Kidney (tissue), 14 donors: ENCODE results near the gene PAIP2. TPM values are rescaled to one million over a fixed set of nuclear protein-coding genes. Genes with fewer than 3 reads are reported as not detected.

Experiments
- DNase-seq, 5 donors: peaks; one replicate each; pipeline ENCODE4 v3.0.0-alpha.2; 2013 to 2020
- FAIRE-seq: peaks from 2 replicates; lab custom pipeline; 2012; peaks lifted over from hg19 to GRCh38; lab: Jason Lieb, UNC
- H3K27ac ChIP-seq, 2 donors: one replicate each; pipeline ENCODE4 v1.7.0; 2013; ENCODE audit warnings: low read depth in 2 of 2, low read length in 2 of 2, inconsistent platforms in 1 of 2
- H3K27me3 ChIP-seq: one replicate; pipeline ENCODE4 v1.7.1; 2013; ENCODE audit warnings: low read length, inconsistent platforms; ENCODE audit not compliant: control insufficient read depth, insufficient read depth
- H3K36me3 ChIP-seq, 3 donors: one replicate each; pipeline versions ENCODE4 v1.7.0 to v1.7.1; 2013; ENCODE audit warnings: low read length in 3 of 3, control low read depth in 1 of 3, inconsistent platforms in 1 of 3; ENCODE audit not compliant: insufficient read depth in 3 of 3, control insufficient read depth in 2 of 3
- H3K4me1 ChIP-seq, 3 donors: one replicate each; pipeline versions ENCODE4 v1.7.0 to v1.7.1; 2013; ENCODE audit warnings: low read length in 3 of 3, inconsistent platforms in 1 of 3, low read depth in 1 of 3; ENCODE audit not compliant: control insufficient read depth in 2 of 3, insufficient read depth in 2 of 3
- H3K4me3 ChIP-seq, 3 donors: one replicate each; pipeline versions ENCODE4 v1.7.0 to v1.8.1; 2013; ENCODE audit warnings: low read length in 3 of 3, control low read depth in 1 of 3, inconsistent platforms in 1 of 3
- H3K9ac ChIP-seq, 3 donors: one replicate each; pipeline versions ENCODE4 v1.7.0 to v1.7.1; 2013; ENCODE audit warnings: low read length in 3 of 3, control low read depth in 1 of 3, inconsistent platforms in 1 of 3
- H3K9me3 ChIP-seq, 3 donors: one replicate each; pipeline versions ENCODE4 v1.7.0 to v1.7.1; 2013; ENCODE audit warnings: low read length in 3 of 3, control low read depth in 1 of 3, inconsistent platforms in 1 of 3; ENCODE audit not compliant: control insufficient read depth in 2 of 3, insufficient read depth in 1 of 3
- CTCF ChIP-seq: IDR thresholded peaks from 3 replicates; pipeline ENCODE4 v1.5.1; 2012; ENCODE audit warnings: mild to moderate bottlenecking, moderate library complexity, borderline replicate concordance; ENCODE audit not compliant: insufficient read depth; ENCODE audit errors: extremely low read depth
- intact Hi-C: fragments of 100-400 bp; cut with DNase I; formaldehyde crosslinking; loops from one replicate; pipeline ENCODE4 v1.11.1; 2022
- polyA plus RNA-seq: library from polyadenylated mRNA; stranded (reverse); fragments of 350-450 nt; fragmentation: Illumina TruSeq; extraction: RNeasy Lipid Tissue Mini Kit (QIAGEN cat#74804); gene quantifications from one replicate; pipeline ENCODE4 v1.2.3, GENCODE V29; 2014; ENCODE audit warnings: low read depth, low replicate concordance; ENCODE audit not compliant: insufficient read depth
- total RNA-seq: library from RNA; stranded (reverse); fragmentation: NEBNext Ultra II Directional; extraction: Animal tissue kit (Norgen Biotek cat#: 25700); gene quantifications from one replicate; pipeline ENCODE4 v1.2.1, GENCODE V29; 2021
- donor health status: control.
- donor health status: control.
- donor health status: control.
- donor health status: control.
- donor health status: control.
- donor health status: DM: yes; HTN: yes; CAD: no.
- donor health status: Normal renal cell carcinoma (clear cell type).

The PAIP2 gene
- total and polyA plus RNA-seq, 2 donors from 2014 or later = 68.0 to 121 TPM

- Histone ChIP-seq H3K9me3 (no peaks in the 10 kb centered on the region), H3K4me3 (no peak overlapping the region), H3K9ac (no peak overlapping the region), H3K36me3 (no peaks in the 10 kb centered on the region), H3K27me3 (no peaks in the 10 kb centered on the region), H3K4me1 (peaks cover 3 to 26% (median 21%) of the 10 kb centered on the region in 3 donors), H3K27ac (no peak overlapping the region)
- FAIRE-seq = no peak
- TF ChIP-seq CTCF = no peak
- intact Hi-C loops = no loop called here
- no peak for DNase-seq
These were observed 44.1 kb upstream of the PAIP2 start for GRCh38 chr5:139297439-139298133.

- Histone ChIP-seq H3K36me3 (no peaks in the 10 kb centered on the region), H3K4me1 (peaks cover 3 to 28% (median 22%) of the 10 kb centered on the region in 3 donors), H3K9me3 (no peaks in the 10 kb centered on the region), H3K27me3 (no peaks in the 10 kb centered on the region), H3K9ac (no peak overlapping the region), H3K4me3 (peak overlapping the region in 1 of 3 donors; percentile 22), H3K27ac (no peak overlapping the region)
- intact Hi-C loops = no loop called here
- no peak for TF ChIP-seq CTCF
- no peak for FAIRE-seq
- no peak for DNase-seq
These were observed 43.4 kb upstream of the PAIP2 start for GRCh38 chr5:139298242-139298641.

- H3K4me1 ChIP-seq = peaks cover 3 to 28% (median 26%) of the 10 kb centered on the region in 3 donors
- no peak for DNase-seq
- no peak overlapping the region for H3K27ac ChIP-seq
- no peaks in the 10 kb centered on the region for H3K9me3 ChIP-seq
- intact Hi-C loops = no loop called here
- H3K36me3 ChIP-seq = no peaks in the 10 kb centered on the region
- no peak overlapping the region for H3K9ac ChIP-seq
- H3K27me3 ChIP-seq = no peaks in the 10 kb centered on the region
- TF ChIP-seq CTCF = no peak
- no peak for FAIRE-seq
- H3K4me3 ChIP-seq = no peak overlapping the region
These were observed 42.2 kb upstream of the PAIP2 start for GRCh38 chr5:139299486-139299885.
